GM11168 (cell line): ENCODE measurements around the gene TOB1.

Experiments used
- in situ Hi-C: fragments of 300-500 bp; cut with MboI; formaldehyde crosslinking; loops from one replicate; pipeline ENCODE4 v1.12.0; 2022; ENCODE audit warnings: low sequenced_read_pairs; ENCODE audit not compliant: unreplicated experiment

TOB1 gene, protein sequence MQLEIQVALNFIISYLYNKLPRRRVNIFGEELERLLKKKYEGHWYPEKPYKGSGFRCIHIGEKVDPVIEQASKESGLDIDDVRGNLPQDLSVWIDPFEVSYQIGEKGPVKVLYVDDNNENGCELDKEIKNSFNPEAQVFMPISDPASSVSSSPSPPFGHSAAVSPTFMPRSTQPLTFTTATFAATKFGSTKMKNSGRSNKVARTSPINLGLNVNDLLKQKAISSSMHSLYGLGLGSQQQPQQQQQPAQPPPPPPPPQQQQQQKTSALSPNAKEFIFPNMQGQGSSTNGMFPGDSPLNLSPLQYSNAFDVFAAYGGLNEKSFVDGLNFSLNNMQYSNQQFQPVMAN

DNA sequence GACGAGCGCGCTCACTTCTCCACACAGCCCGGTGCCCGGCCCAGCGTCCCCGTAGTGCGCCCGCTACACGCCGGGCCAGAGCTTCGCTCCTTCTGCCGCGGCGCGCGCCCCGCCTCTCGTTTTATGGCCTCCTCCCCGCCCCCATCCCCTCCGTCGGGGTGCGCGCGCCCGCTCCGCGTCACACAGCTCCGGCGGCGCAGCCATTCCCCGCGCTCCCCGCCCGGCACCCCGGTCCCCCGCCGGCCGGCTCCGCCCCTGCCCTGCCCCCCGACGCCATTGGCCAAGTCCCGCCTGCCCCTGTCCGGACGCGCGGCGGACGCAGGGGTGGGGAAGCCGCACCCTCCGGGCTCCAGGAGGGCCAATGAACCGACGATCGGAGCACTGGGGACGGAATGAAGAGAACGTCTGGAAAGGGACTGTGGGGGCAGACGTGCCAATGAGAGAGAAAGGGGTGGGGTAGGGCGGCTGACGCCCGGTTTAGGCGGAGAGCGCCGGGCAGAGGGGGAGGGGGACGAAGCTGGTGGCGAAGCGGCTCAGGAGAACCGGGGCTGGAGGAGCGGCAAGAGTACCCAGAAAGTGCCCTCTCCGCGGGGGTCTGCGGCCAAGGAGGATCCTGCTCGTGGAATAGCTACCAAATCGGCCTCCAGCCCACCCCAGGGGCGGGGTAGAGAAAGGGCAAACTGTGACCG is at the start of gene TOB1:
Gene TOB1, minus strand, starts transcription at position 94 of the 689 bp plus-strand sequence. CDS start 2,337 bp downstream, outside the sequence.
- in situ Hi-C loops = no loop called here

DNA sequence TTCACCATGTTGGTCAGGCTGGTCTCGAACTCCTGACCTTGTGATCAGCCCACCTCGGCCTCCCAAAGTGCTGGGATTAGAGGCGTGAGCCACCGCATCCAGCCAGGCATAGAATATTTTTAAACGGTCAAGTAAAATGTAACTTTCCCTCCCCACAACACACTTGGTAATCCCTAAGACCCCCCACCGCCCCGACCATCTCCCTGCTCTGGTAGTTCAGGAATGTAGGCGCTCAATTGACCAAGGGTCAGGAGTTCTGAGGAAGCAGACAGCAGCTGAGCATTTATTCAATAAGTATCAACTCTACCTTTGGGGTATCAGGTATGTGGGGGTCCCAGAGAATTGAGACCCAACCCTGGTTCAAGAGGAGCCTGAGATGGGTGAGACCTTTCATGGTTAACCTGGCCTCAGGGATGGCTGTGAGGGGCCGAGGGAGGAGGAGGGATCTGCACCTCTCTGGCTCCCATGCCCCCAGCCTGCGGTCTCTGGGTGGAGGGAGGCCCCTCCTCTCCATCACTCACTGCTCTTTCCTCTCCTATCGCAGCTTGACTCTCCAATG is 48.4 kb upstream of the TOB1 start:
- in situ Hi-C loops = no loop called here

DNA sequence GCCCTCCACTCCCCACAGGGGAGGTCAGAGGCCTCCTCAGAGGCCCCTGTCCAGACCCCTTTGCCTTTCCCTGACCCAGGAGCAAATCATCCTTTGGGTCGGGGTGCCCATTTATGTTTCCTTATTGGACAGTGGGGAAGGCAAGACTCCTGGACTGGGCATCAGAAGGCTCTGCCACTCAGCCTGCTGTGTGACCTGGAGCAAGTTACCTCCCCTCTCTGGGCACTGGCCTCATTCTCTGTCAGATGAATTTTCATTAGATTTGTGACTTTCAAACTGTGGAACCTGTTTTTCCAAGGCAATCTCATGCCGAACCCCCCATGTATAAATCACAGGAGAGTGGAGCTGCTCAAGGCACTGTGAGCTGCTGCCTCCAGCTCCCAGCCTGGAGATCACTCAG is 47.0 kb upstream of the TOB1 start:
- in situ Hi-C loops = no loop called here

DNA sequence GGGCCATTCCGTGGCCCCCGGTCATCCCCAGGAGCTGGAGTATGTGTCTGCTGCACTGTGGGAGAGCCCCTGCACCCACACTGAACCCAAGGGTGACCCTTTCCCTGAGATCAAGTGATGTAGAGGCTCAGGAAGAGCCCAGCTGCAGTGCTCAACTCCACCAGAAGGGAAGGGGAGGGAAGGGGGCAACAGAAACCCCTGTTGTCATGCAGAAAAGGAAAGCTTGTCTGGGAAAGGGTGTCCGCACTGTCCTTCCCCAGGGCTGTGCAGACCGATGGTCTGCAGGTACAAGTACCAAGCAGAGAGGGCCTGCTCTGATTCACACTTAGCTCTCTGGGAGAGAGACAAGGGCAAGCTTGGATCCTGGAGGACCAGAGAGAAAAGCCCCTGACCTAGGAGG is 45.7 kb upstream of the TOB1 start:
- in situ Hi-C loops = no loop called here

GRCh38 chr17:50911450-50911849 is 45.3 kb upstream of the TOB1 start:
- in situ Hi-C loops = no loop called here

DNA sequence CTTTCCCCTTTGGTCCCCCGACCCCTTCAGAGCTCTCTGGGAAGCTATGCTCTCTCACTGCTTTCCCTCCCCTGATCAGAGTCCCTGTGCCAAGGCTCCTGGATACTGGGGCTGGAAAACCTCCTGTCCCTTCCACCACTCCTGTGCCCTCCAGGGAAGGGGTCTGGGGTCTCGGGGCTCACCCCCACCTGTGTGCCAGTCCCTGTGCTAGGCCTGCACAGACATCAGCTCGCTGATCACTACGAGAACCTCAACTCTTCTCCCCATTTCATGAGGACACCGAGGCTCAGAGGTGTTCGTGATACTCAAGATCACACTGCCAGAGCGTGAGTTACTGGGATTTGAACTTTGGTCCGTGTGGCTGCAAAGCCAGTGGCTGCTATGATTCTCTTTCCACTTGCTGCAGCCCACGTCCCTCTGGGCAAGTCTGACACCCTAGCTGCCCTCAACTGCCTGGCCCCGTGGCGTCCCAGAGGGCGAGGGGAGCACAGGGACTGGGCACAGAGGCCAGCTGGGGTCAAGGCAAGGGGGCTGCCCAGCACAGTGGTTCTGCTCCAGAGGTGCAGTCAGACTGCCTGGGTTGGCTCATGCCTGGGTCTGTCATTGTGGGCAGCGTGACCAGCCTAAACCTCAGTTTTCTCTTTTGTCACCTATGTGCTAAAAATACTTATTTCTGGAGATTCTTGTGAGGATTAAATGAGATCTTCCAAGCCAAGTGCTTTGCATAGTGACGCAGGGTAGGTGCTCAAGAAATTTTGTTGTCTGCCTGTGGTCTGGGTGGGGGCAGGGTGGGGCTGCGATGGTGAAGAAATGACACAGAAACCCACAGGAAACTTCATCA is 43.8 kb upstream of the TOB1 start:
- in situ Hi-C loops = no loop called here

GRCh38 chr17:50908860-50909764 is 43.0 kb upstream of the TOB1 start:
- in situ Hi-C loops = no loop called here

- in situ Hi-C loops = no loop called here
These were observed 42.1 kb upstream of the TOB1 start for GRCh38 chr17:50908140-50908859.

GRCh38 chr17:50906443-50906842 is 40.3 kb upstream of the TOB1 start:
- in situ Hi-C loops = no loop called here

DNA sequence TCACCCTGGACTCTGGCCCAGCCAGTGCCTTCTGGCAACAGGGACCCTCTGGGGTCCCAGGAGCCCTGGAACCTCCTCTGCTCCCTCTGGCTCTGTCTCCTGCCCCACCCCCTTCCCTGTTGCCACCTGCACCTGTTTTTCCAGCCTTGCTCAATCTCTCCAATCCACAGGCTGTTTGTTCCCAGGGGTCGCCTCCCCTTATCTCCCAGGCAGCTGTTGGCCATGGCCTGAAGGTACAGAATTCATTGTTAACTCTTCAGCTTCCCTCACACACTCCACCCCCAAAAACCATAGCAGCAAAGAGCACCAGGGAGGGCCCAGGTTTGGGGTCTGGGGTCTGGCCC is 39.3 kb upstream of the TOB1 start:
- in situ Hi-C loops = no loop called here

- in situ Hi-C loops = no loop called here
These were observed 38.6 kb upstream of the TOB1 start for GRCh38 chr17:50904518-50905459.

- in situ Hi-C loops = no loop called here
These were observed 37.7 kb upstream of the TOB1 start for GRCh38 chr17:50903604-50904517.

GRCh38 chr17:50902372-50903353 is 36.5 kb upstream of the TOB1 start:
- in situ Hi-C loops = no loop called here

DNA sequence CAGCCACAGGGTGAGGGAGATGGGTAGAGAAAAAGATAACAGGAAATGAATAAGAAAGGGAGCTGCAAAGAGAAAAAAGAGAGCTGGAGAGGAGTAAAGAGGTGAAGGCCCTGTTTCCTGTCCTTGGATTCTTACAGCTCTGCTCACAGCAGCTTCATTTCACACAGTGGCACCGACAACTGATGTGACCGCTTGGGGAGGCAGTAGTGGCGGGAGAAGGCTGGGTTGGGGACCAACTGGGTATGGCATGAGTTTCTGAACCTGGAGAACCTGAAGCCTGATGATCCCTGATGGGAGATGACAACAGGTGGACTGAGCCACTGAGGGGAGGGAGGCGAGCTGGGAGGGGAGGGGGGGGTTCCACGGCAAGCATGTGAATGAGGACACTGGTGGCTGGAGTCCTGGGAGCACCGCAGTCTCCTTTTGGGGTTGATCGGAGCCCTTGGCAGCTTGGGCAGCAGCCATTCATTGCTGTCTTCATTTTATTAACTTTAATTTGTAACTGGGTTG is 34.3 kb upstream of the TOB1 start:
- in situ Hi-C loops = no loop called here

- in situ Hi-C loops = no loop called here
These were observed 33.6 kb upstream of the TOB1 start for GRCh38 chr17:50899559-50900319.
